ENCODE results near the gene TRO.

TRO gene, protein sequence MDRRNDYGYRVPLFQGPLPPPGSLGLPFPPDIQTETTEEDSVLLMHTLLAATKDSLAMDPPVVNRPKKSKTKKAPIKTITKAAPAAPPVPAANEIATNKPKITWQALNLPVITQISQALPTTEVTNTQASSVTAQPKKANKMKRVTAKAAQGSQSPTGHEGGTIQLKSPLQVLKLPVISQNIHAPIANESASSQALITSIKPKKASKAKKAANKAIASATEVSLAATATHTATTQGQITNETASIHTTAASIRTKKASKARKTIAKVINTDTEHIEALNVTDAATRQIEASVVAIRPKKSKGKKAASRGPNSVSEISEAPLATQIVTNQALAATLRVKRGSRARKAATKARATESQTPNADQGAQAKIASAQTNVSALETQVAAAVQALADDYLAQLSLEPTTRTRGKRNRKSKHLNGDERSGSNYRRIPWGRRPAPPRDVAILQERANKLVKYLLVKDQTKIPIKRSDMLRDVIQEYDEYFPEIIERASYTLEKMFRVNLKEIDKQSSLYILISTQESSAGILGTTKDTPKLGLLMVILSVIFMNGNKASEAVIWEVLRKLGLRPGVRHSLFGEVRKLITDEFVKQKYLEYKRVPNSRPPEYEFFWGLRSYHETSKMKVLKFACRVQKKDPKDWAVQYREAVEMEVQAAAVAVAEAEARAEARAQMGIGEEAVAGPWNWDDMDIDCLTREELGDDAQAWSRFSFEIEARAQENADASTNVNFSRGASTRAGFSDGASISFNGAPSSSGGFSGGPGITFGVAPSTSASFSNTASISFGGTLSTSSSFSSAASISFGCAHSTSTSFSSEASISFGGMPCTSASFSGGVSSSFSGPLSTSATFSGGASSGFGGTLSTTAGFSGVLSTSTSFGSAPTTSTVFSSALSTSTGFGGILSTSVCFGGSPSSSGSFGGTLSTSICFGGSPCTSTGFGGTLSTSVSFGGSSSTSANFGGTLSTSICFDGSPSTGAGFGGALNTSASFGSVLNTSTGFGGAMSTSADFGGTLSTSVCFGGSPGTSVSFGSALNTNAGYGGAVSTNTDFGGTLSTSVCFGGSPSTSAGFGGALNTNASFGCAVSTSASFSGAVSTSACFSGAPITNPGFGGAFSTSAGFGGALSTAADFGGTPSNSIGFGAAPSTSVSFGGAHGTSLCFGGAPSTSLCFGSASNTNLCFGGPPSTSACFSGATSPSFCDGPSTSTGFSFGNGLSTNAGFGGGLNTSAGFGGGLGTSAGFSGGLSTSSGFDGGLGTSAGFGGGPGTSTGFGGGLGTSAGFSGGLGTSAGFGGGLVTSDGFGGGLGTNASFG (N-terminal part only)

DNA sequence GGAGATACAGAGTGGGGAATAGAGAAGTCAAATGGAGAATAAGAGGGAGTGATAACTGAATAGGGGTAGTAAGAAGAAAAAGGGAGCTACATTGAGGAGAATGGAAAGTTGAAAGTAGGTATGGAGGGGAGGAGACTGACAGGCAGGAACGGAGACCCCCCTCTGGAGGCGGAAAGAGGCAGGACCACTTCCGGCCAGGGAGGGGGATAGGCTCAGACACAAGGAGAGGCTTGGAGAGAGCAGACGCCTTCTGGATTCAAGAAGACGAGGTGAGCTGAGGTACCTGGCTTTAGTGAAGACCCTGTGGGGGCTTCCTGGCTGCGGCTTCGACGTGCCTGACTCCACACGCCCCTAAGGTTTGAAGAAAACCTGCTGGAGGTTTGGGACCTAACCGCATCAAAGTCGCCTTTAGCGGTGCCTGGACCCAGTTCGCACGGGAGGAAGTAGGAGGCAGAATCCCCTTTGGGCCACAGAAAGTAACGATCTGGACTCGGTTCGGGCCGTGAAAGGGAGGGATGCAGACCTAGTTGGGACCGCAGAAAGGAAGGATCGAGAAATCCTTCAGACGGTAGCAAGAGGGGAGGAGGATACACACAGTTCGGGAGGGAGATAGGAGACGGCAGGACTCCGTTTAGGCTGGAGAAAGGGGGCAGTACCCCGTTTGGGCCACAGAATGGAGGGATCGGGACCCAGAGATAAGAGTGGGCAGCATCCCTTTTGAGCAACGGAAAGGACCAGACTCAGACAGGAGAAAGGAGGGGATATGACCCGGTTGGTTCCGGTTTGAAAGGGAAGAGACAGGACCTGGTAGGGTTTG lies at the start of gene TRO:
TSS of gene TRO (plus strand) at position 215 of the 817 bp plus-strand sequence. CDS start 1,423 bp downstream, outside the sequence.
- in situ Hi-C loops (cut with HindIII; ENCODE audit: low sequenced_read_pairs): no loop called here

DNA sequence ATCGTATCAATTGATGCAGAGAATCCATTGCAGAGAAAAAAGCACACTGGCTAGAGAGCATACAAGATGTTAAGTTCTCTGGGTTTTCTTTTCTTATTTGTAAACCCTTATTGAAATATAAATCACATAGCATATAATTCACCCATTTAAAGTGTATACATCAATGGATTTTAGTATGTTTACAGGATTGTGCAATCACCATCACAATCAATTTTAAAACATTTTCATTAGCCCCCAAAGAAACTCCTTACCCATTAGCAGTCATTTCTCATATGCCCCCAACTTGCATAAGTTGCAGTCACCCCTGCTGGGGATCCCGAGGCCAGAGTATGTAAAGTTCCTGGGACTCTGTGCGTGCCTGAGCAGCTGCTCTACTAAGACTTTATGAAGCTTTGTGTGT lies 34.9 kb upstream of the TRO start:
- in situ Hi-C loops (cut with HindIII; ENCODE audit: low sequenced_read_pairs): no loop called here

DNA sequence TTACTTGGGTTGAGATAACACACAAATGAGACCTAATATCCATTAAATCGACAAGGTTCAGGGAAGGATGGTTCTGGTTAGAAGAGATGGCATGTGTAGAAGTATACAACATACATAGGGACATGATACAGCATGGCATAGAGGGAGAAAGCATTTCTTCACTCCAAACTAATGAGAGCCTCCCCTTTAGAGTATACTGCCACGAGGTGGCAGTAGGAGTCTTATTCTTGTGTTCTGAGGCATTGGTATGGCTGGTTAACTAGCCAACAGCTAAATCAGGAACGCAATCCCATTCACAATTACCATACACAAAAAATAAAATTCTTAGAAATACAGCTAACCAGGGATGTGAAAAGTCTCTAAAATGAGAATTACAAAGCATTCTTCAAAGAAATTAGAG lies 29.1 kb upstream of the TRO start:
- in situ Hi-C loops (cut with HindIII; ENCODE audit: low sequenced_read_pairs): no loop called here

DNA sequence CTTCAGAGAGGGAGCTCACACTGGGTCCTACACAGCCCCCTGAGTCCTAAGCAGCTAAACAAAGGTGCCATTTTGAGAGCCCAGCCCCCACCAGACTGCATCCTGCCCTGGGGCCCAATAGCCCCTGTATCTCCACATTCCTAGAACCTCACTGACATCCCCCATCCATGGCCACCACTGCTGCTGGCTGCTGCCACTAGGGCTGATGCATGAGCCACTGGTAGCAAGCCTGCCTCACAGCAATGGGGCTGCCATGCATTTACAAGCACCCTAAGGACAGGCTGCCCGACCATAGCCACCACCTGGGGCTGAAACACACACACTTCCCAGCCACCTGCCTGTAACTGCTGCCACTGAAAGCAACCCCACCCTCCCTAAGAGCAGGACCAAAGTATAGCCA lies 26.5 kb upstream of the TRO start:
- in situ Hi-C loops (cut with HindIII; ENCODE audit: low sequenced_read_pairs): no loop called here

DNA sequence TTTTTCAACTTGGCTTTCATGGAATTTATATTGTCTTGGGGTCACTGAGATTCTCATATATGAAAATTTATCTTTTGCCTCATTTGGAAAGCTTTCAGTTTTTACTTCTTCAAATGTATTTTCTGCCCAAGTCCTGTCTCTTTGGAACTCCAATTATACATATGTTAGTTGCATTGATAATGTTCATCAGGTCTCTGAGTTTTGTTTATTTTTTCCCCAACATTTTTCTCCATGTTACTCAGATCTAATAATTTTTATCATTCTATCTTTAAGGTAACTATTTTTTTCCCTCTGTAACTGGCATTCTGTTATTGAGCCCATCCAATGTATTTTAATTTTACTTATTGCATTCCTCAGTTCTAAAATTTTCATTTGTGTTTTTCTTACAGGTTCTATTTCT lies 10.7 kb upstream of the TRO start:
- in situ Hi-C loops (cut with HindIII; ENCODE audit: low sequenced_read_pairs): no loop called here

DNA sequence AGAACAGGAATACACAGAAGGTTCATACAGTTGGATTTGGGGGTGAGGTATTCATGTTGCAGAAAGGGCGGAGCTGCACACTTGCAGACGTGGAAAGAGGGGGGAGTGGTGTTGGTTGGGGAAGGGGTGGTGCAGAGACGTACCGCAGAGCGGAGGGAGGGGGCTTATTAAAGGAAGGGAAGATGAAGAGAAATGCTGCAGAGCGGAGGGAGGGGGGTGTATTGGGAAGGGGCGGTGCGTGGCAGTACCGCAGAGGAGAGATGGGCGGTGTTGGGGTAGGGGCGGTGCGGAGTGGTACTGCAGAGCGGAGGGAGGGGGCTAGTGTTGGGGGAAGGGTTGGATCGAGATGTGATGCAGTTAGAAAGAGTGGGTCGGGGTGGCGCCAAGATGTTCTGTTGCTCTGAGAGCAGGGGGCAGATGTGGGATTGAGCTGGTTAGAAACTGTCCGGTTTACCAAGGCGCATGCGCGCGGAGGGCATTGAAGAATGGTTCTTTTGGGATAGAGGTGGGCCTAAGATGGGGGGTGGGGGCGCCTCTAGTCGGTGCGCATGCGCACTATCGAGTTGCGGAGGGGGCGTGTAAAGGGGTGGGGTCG lies 900 bp downstream of the TRO start:
- in situ Hi-C loops (cut with HindIII; ENCODE audit: low sequenced_read_pairs): no loop called here

DNA sequence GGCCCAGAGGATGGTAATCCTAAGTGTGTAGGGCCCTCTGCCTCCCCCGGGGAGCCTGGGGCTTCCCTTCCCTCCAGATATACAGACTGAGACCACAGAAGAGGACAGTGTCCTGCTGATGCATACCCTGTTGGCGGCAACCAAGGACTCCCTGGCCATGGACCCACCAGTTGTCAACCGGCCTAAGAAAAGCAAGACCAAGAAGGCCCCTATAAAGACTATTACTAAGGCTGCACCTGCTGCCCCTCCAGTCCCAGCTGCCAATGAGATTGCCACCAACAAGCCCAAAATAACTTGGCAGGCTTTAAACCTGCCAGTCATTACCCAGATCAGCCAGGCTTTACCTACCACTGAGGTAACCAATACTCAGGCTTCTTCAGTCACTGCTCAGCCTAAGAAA lies 1.9 kb downstream of the TRO start:
- in situ Hi-C loops (cut with HindIII; ENCODE audit: low sequenced_read_pairs): no loop called here

DNA sequence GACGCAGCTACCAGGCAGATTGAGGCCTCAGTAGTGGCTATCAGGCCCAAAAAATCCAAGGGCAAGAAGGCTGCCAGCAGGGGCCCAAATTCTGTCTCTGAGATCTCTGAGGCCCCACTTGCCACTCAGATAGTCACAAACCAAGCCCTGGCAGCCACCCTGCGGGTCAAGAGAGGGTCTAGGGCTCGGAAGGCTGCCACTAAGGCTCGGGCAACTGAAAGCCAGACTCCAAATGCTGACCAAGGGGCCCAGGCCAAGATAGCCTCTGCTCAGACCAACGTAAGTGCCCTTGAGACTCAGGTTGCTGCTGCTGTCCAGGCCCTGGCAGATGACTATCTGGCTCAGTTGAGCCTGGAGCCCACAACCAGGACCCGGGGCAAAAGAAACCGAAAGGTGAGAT lies 2.8 kb downstream of the TRO start:
- in situ Hi-C loops (cut with HindIII; ENCODE audit: low sequenced_read_pairs): no loop called here

DNA sequence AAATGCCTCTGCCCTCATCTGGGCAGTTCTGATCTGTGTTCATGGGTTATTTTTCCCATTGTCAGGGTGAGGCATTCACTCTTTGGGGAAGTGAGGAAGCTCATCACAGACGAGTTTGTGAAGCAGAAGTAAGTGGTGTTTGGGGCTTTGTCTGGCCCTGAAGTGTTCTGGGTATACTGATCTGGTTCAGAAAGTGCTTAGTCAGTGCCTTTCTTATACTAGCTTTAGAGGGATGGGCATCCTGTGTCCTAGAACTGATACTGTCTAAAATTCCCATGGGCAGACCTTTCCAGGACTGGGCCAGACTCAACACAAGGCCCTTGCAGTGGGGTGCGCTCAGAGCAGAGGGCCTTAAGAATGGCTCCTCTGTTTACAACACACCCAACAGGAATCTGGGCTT lies 6.4 kb downstream of the TRO start:
- in situ Hi-C loops (cut with HindIII; ENCODE audit: low sequenced_read_pairs): no loop called here

DNA sequence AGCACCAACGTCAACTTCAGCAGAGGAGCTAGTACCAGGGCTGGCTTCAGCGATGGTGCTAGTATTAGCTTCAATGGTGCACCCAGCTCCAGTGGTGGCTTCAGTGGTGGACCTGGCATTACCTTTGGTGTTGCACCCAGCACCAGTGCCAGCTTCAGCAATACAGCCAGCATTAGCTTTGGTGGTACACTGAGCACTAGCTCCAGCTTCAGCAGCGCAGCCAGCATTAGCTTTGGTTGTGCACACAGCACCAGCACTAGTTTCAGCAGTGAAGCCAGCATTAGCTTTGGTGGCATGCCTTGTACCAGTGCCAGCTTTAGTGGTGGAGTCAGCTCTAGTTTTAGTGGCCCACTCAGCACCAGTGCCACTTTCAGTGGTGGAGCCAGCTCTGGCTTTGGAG lies 8.3 kb downstream of the TRO start:
- in situ Hi-C loops (cut with HindIII; ENCODE audit: low sequenced_read_pairs): no loop called here

DNA sequence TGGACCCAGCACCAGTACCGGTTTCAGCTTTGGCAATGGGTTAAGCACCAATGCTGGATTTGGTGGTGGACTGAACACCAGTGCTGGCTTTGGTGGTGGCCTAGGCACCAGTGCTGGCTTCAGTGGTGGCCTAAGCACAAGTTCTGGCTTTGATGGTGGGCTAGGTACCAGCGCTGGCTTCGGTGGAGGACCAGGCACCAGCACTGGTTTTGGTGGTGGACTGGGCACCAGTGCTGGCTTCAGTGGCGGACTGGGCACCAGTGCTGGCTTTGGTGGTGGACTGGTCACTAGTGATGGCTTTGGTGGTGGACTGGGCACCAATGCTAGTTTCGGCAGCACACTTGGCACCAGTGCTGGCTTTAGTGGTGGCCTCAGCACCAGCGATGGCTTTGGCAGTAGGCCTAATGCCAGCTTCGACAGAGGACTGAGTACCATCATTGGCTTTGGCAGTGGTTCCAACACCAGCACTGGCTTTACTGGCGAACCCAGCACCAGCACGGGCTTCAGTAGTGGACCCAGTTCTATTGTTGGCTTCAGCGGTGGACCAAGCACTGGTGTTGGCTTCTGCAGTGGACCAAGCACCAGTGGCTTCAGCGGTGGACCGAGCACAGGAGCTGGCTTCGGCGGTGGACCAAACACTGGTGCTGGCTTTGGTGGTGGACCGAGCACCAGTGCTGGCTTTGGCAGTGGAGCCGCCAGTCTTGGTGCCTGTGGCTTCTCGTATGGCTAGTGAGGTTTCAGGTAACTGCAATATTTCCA lies 9.8 kb downstream of the TRO start:
- in situ Hi-C loops (cut with HindIII; ENCODE audit: low sequenced_read_pairs): no loop called here

DNA sequence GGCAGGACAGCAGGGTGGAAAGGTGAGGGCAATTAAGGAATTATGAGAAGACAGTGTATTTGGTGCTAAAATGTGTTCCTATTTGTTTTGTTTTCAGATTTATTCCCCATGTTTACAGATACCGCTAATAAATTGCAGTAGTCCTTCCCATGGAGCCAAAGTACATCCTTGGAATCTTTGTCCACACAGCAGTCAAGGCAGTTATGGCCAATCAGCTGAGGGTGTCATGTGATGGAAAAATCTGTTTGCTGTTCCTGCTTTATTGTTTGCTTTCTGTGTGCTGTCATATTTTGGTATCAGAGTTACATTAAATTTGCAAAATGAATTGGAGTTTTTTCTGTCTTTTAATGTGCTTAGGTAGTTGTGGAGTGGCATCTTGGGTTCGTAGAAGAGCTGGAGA lies 10.5 kb downstream of the TRO start:
- in situ Hi-C loops (cut with HindIII; ENCODE audit: low sequenced_read_pairs): no loop called here

DNA sequence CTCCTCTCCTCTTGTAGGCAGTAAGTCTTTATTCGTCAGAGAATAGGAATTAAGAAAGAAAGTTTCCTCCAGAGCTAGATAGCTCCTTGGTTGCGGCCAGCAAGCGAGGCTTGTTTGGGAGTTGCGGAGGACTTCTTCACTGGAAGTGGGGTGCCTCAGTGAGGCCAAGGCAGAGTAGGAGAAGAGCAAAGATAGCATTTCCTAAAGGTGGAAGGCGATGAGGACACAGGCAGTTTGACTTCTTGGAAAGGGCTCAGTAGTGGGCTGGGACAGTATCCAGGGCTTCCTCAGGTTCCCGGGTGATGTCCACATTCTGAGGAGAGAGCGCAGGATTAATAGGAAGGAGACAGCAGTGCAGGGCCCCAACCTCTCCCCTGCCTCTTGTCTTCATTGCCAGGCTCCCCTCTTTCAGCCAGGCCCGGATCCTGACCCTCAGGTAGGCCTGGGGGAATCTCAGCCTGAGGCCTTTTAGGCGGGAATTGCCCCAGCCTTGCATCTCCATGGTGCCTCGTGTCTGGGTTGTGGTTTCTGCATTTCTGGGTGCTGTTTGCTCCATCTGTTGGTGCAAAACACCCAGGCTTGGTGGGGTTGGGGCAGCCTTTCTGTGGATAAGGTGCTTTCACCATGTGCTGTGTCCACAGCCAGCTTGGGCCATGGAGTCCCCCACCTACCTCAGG lies 12.7 kb downstream of the TRO start:
- in situ Hi-C loops (cut with HindIII; ENCODE audit: low sequenced_read_pairs): no loop called here

DNA sequence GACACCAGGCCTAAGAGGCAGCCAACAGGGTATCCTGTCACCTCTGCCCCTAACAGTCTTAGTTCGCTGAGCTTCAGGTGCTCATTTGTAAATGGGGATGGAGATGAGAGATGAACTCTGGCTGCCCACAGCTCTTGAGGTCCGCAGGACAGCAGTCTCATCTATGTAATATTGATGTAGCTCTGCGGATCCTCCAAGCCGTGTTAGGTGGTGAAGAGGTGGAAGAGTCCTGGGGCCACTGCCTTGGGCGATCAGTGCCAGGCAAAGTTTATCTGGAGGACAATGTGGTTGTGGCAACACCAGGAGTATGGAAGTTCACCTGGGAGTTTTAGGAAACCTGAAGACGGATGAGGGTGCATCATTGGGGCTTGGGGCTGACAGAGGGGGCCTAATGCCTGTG lies 13.4 kb downstream of the TRO start:
- in situ Hi-C loops (cut with HindIII; ENCODE audit: low sequenced_read_pairs): no loop called here

DNA sequence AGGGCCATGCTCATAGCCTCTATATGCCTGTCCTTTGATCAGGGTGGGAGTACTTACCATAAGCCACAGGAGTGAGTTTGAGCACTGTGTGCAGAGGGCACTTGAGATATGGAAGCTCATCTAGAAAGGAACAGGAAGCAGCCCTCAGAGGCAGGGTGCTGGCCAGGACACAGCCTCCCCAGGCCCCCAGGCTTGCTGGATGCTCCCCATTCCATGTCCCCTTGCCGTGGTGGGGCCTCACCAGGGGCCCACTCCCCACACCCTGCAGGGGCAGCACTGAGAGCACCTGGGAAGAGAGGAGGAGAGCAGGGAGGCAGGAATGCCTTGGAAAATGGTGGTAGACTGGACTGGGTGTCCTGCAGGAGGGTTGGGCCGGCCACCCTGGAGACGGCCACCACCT lies 14.3 kb downstream of the TRO start:
- in situ Hi-C loops (cut with HindIII; ENCODE audit: low sequenced_read_pairs): no loop called here

DNA sequence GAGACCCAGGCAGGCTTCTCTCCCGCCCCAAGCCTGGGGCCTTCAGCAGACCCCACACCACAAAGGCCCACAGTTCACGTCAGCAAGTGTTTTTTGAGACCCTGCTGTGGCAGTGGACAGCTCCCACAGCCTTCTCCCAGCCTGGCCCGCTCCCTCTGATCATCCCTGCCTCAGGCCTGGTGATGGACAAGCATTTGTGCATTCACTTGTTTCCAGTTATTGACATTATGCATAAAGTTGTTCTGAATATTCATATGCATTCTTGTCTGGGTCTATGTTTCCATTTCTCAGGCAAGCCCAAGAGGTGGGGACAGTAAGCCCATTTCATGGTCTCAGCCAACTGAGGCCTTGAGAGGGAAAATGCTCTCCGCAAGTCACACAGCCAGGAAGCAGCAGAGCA lies 14.7 kb downstream of the TRO start:
- in situ Hi-C loops (cut with HindIII; ENCODE audit: low sequenced_read_pairs): no loop called here

DNA sequence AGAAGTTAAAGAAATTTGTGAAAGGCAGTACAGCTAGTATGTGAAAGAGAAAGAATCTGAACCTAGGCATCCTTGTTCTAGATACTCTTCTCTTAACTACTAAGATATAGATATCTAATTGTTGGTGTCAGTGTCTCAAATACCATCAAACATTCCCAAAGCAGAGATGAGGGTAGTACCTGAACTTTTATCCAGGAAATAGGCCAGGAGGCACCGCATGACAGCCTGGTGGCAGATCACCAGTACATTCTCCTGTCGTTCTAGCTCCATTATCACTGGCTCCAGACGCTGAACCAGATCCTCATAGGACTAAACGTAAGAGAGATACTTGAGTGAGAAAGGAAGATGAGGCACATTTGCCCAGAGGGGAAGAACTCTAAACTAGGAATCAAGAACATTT lies 16.8 kb downstream of the TRO start:
- in situ Hi-C loops (cut with HindIII; ENCODE audit: low sequenced_read_pairs): no loop called here

DNA sequence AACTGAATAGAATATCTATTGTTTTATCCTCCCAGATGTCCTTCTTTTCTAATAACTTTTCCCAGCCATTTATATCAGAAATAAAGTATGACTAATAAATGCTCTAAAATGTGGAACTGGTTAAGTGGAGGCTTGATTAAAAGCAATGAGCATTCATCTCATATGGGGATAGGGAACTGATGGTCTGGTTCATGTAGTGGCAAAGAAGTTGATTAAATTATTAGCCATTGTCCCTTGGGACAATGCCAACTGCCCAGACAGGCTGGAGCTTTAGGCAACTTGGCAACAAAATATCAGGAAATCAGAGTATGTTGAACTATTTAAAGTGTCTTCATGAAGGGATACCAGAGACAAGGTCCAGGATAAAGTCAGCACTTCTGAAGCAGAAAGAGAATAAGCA lies 24.2 kb downstream of the TRO start:
- in situ Hi-C loops (cut with HindIII; ENCODE audit: low sequenced_read_pairs): no loop called here

DNA sequence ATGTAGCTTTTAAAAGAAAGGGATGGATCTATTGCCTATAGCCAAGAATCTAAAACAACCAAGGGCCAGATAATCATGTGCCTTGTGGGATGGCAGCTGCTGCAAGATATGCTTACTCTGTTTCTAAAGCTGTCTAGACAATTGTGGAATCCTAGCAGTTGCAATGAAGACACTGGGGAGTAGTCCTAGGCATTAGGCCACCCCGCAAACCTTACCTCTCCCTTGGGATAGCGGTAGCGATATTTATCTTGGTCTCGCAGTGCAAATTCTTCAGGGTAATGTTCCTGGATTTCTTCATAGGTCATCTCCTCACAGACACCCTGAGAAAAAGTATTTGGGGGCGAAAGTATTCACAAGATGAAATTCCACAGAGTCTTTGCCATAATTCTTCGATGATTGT lies 24.6 kb downstream of the TRO start:
- in situ Hi-C loops (cut with HindIII; ENCODE audit: low sequenced_read_pairs): no loop called here

Data from endothelial cell of hepatic sinusoid (primary cell).